ENCODE results near the gene NOBOX. TPM values are rescaled to one million over a fixed set of nuclear protein-coding genes. Genes with fewer than 3 reads are reported as not detected.
"Not testable (repeated sequence)": the region's sequence is repeated elsewhere in the genome, so short reads cannot be mapped to it uniquely, and the experiment has no call there.

The NOBOX gene
- total and polyA plus RNA-seq, 2 donors (not counting 1 experiment from before 2014, with no cell fraction given) = not detected

GRCh38 chr7:144378651-144379050 lies 24.8 kb downstream of the NOBOX start:
- no peaks in the 10 kb centered on the region for H3K4me1 Mint-ChIP-seq
- WGBS (ENCODE audit: insufficient coverage) = 88% methylated on average over 9 of the region's 9 CpGs

GRCh38 chr7:144369221-144369620 lies 34.3 kb downstream of the NOBOX start:
- H3K4me3 ChIP-seq (ENCODE audit: control extremely low read depth in 1 of 5, extremely low read depth in 1 of 5, insufficient read depth in 1 of 5, low read depth in 2 of 5, low read length in 4 of 5); H3K4me2 ChIP-seq (replicated peaks; ENCODE audit: low read depth, low read length, poor library complexity, severe bottlenecking); H3K27me3 ChIP-seq (replicated peaks in 1 of 4; ENCODE audit: control extremely low read depth in 1 of 4, control insufficient read depth in 3 of 4, insufficient read depth in 4 of 4, low read length in 3 of 4); H3K27ac ChIP-seq (ENCODE audit: low read length in 2 of 2); H4K20me1 ChIP-seq (ENCODE audit: control insufficient read depth, insufficient read depth, low read length, poor library complexity, severe bottlenecking); intact Hi-C loops (cut with micrococcal nuclease); H2AFZ ChIP-seq (ENCODE audit: insufficient read depth, low read depth, low read length, poor library complexity, severe bottlenecking); H3K9me3 Mint-ChIP-seq (ENCODE audit: insufficient read depth); H3K9me3 ChIP-seq (ENCODE audit: control extremely low read depth in 1 of 3, control insufficient read depth in 2 of 3, insufficient read depth in 1 of 3, low read length in 2 of 3); POLR2A ChIA-PET; H3K4me1 Mint-ChIP-seq; ATAC-seq (ENCODE audit: low read depth); H3K79me2 ChIP-seq (ENCODE audit: control insufficient read depth, insufficient read depth, low read length); H3K27ac Mint-ChIP-seq; H3K4me3 Mint-ChIP-seq; H3K9ac ChIP-seq (ENCODE audit: low read length); H3K36me3 ChIP-seq (replicated peaks in 1 of 2; ENCODE audit: control extremely low read depth in 1 of 2, control insufficient read depth in 1 of 2, extremely low read depth in 1 of 2, insufficient read depth in 2 of 2, low read length in 1 of 2); H3K4me1 ChIP-seq (ENCODE audit: control insufficient read depth in 2 of 2, insufficient read depth in 2 of 2, low read length in 2 of 2); CTCF ChIA-PET; DNase-seq; H3K27me3 Mint-ChIP-seq: not testable (repeated sequence)
- no CpG with 5 or more reads among the region's 7 CpGs for WGBS (ENCODE audit: insufficient coverage)

More at GRCh38 chr7:144378651-144379050, 24.8 kb downstream of the NOBOX start:
- DNase-seq (no peak), ATAC-seq (ENCODE audit: low read depth) (no peak)
- Histone ChIP-seq H3K79me2 (ENCODE audit: control insufficient read depth, insufficient read depth, low read length) (no peaks in the 10 kb centered on the region), H3K27ac (ENCODE audit: low read length in 2 of 2) (no peak overlapping the region), H4K20me1 (ENCODE audit: control insufficient read depth, insufficient read depth, low read length, poor library complexity, severe bottlenecking) (no peaks in the 10 kb centered on the region), H3K36me3 (replicated peaks in 1 of 2; ENCODE audit: control extremely low read depth in 1 of 2, control insufficient read depth in 1 of 2, extremely low read depth in 1 of 2, insufficient read depth in 2 of 2, low read length in 1 of 2) (peaks cover 1 to 9% of the 10 kb centered on the region in 2 experiments), H2AFZ (ENCODE audit: insufficient read depth, low read depth, low read length, poor library complexity, severe bottlenecking) (no peak overlapping the region), H3K4me2 (replicated peaks; ENCODE audit: low read depth, low read length, poor library complexity, severe bottlenecking) (no peak overlapping the region), H3K4me1 (ENCODE audit: control insufficient read depth in 2 of 2, insufficient read depth in 2 of 2, low read length in 2 of 2) (no peaks in the 10 kb centered on the region), H3K27me3 (replicated peaks in 1 of 4; ENCODE audit: control extremely low read depth in 1 of 4, control insufficient read depth in 3 of 4, insufficient read depth in 4 of 4, low read length in 3 of 4) (no peaks in the 10 kb centered on the region), H3K9ac (ENCODE audit: low read length) (no peak overlapping the region), H3K9me3 (ENCODE audit: control extremely low read depth in 1 of 3, control insufficient read depth in 2 of 3, insufficient read depth in 1 of 3, low read length in 2 of 3) (no peaks in the 10 kb centered on the region), H3K4me3 (ENCODE audit: control extremely low read depth in 1 of 5, extremely low read depth in 1 of 5, insufficient read depth in 1 of 5, low read depth in 2 of 5, low read length in 4 of 5) (no peak overlapping the region)
- intact Hi-C loops (cut with micrococcal nuclease) = no loop called here
- CTCF ChIA-PET = interaction anchor here (1.8 kb wide), 1 partner anchor 13 kb away, joined by 6 read pairs; no protein-coding TSS in a partner anchor
- H3K9me3 Mint-ChIP-seq (ENCODE audit: insufficient read depth) = no peaks in the 10 kb centered on the region
- H3K4me3 Mint-ChIP-seq = no peak overlapping the region
- POLR2A ChIA-PET = no interaction called here
- no peak overlapping the region for H3K27ac Mint-ChIP-seq
- no peaks in the 10 kb centered on the region for H3K27me3 Mint-ChIP-seq
- TF ChIP-seq CTCF (IDR thresholded peaks at IDR 0.05) (no peak), EZH2 (IDR thresholded peaks at IDR 0.05; ENCODE audit: borderline replicate concordance, insufficient read depth, low read depth, low read length, poor library complexity, severe bottlenecking) (no peak)

GRCh38 chr7:144367250-144367649 lies 36.2 kb downstream of the NOBOX start:
- H3K36me3 ChIP-seq (replicated peaks in 1 of 2; ENCODE audit: control extremely low read depth in 1 of 2, control insufficient read depth in 1 of 2, extremely low read depth in 1 of 2, insufficient read depth in 2 of 2, low read length in 1 of 2); H2AFZ ChIP-seq (ENCODE audit: insufficient read depth, low read depth, low read length, poor library complexity, severe bottlenecking); ATAC-seq (ENCODE audit: low read depth); H3K27ac Mint-ChIP-seq; POLR2A ChIA-PET; H3K4me1 Mint-ChIP-seq; H3K9me3 Mint-ChIP-seq (ENCODE audit: insufficient read depth); DNase-seq; intact Hi-C loops (cut with micrococcal nuclease); H4K20me1 ChIP-seq (ENCODE audit: control insufficient read depth, insufficient read depth, low read length, poor library complexity, severe bottlenecking); H3K4me3 Mint-ChIP-seq; CTCF ChIA-PET; H3K27me3 Mint-ChIP-seq; H3K27me3 ChIP-seq (replicated peaks in 1 of 4; ENCODE audit: control extremely low read depth in 1 of 4, control insufficient read depth in 3 of 4, insufficient read depth in 4 of 4, low read length in 3 of 4); H3K4me2 ChIP-seq (replicated peaks; ENCODE audit: low read depth, low read length, poor library complexity, severe bottlenecking); H3K9ac ChIP-seq (ENCODE audit: low read length); H3K79me2 ChIP-seq (ENCODE audit: control insufficient read depth, insufficient read depth, low read length); H3K9me3 ChIP-seq (ENCODE audit: control extremely low read depth in 1 of 3, control insufficient read depth in 2 of 3, insufficient read depth in 1 of 3, low read length in 2 of 3); H3K4me1 ChIP-seq (ENCODE audit: control insufficient read depth in 2 of 2, insufficient read depth in 2 of 2, low read length in 2 of 2); H3K27ac ChIP-seq (ENCODE audit: low read length in 2 of 2); H3K4me3 ChIP-seq (ENCODE audit: control extremely low read depth in 1 of 5, extremely low read depth in 1 of 5, insufficient read depth in 1 of 5, low read depth in 2 of 5, low read length in 4 of 5): not testable (repeated sequence)
- no CpG with 5 or more reads among the region's 9 CpGs for WGBS (ENCODE audit: insufficient coverage)

Data from B cell (primary cell).